ENCODE measurements around the gene RASA3. TPM values are rescaled to one million over a fixed set of nuclear protein-coding genes. Genes with fewer than 3 reads are reported as not detected.

Gene RASA3
- polyA plus RNA-seq, 4 donors: 10.0 to 14.5 (median 12.6) TPM

GRCh38 chr13:113964251-113964995 lies 168.0 kb downstream of the RASA3 start:
- no peak for DNase-seq (ENCODE audit: low read depth in 4 of 4, low spot score in 3 of 4)

DNA sequence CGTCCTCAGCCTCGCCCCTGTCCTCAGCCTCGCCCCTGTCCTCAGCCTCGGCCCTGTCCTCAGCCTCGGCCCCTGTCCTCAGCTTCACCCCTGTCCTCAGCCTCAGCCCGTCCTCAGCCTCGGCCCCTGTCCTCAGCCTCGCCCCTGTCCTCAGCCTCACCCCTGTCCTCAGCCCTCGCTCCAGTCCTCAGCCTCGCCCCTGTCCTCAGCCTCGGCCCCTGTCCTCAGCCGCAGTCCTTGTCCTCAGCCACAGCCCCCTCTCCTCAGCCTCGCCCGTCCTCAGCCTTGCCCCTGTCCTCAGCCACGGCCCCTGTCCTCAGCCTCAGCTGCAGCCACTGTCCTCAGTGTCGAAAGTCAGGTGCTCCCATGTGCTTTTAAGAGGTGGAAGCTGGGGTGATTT lies 169.0 kb downstream of the RASA3 start:
- no peak for DNase-seq (ENCODE audit: low read depth in 4 of 4, low spot score in 3 of 4)

GRCh38 chr13:113962975-113963374 lies 169.4 kb downstream of the RASA3 start:
- no peak for DNase-seq (ENCODE audit: low read depth in 4 of 4, low spot score in 3 of 4)

- DNase-seq (ENCODE audit: low read depth in 4 of 4, low spot score in 3 of 4): no peak
Observed at GRCh38 chr13:113962386-113962785, 170.0 kb downstream of the RASA3 start.

- no peak for DNase-seq (ENCODE audit: low read depth in 4 of 4, low spot score in 3 of 4)
Observed at GRCh38 chr13:113960276-113960948, 172.0 kb downstream of the RASA3 start.

- no peak for DNase-seq (ENCODE audit: low read depth in 4 of 4, low spot score in 3 of 4)
Observed at GRCh38 chr13:113959198-113959597, 173.2 kb downstream of the RASA3 start.

- no peak for DNase-seq (ENCODE audit: low read depth in 4 of 4, low spot score in 3 of 4)
Observed at GRCh38 chr13:113958373-113958772, 174.1 kb downstream of the RASA3 start.

- no peak for DNase-seq (ENCODE audit: low read depth in 4 of 4, low spot score in 3 of 4)
Observed at GRCh38 chr13:113956571-113956970, 175.9 kb downstream of the RASA3 start.

GRCh38 chr13:113955691-113956090 lies 176.7 kb downstream of the RASA3 start:
- no peak for DNase-seq (ENCODE audit: low read depth in 4 of 4, low spot score in 3 of 4)

- no peak for DNase-seq (ENCODE audit: low read depth in 4 of 4, low spot score in 3 of 4)
Observed at GRCh38 chr13:113955235-113955634, 177.2 kb downstream of the RASA3 start.

DNA sequence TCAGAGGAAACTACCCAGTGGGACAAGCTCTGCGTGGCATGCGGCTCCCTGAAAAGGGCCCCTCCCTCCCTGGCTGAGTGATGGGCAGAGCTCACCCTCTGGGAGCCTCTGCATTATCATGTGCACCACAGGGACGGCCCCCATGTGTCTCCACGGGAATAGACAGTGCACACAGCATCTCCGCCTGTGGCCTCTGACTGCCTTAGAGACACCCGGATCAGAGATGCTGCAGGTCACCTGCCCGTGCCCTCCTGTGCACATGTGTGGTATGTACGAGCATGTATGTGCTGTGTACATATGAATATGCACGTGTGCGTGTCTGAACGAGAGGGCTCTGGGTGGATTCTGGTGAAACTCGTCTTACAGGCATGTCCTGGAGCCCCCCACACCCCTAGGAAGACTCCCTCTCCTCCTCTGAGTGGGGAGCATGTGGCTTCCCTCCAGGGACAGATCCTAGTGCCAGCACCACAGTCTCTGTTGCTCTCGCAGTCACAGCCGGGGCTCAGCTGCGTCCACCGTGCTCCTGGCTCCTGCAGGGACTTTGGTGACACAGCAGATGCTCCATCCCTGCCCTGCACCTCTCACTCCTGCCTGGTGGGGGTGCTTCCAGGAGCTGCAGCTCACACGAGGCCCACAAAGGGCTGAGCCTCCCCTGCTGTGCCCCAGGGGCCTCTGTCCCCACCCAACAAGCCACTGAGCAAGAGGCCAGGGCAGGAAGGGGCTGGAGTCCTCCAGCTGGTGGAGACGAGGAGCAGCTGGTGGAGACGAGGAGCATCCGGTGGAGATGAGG lies 178.2 kb downstream of the RASA3 start:
- no peak for DNase-seq (ENCODE audit: low read depth in 4 of 4, low spot score in 3 of 4)

- DNase-seq (ENCODE audit: low read depth in 4 of 4, low spot score in 3 of 4): no peak
Observed at GRCh38 chr13:113953561-113953960, 178.9 kb downstream of the RASA3 start.

DNA sequence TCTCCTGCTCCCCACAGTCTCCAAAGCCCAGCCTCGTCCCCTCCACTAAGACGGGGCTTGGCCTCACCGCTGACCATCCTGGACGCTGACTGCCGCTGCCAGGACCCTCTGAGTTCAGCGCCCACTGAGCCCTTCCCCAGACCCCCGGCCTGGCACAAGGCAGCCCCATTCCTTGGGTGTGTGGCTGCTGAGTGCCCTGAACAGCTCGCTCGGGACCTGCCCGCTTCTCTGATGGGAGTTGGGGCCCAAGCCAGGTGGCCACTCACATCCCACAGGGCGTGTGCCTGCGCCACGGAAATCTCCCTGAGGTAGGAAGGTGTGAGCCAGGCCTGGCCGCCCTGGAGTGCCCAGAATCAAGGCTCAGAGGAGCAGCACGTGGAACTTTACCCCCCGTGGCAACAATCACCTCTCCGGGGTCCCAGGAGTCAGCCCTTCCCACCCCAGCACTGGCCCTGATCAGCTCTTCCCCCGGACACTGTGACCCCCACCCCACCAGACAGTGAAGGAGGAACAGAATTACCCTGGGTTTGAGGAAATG lies 179.4 kb downstream of the RASA3 start:
- DNase-seq (ENCODE audit: low read depth in 4 of 4, low spot score in 3 of 4): no peak

DNA sequence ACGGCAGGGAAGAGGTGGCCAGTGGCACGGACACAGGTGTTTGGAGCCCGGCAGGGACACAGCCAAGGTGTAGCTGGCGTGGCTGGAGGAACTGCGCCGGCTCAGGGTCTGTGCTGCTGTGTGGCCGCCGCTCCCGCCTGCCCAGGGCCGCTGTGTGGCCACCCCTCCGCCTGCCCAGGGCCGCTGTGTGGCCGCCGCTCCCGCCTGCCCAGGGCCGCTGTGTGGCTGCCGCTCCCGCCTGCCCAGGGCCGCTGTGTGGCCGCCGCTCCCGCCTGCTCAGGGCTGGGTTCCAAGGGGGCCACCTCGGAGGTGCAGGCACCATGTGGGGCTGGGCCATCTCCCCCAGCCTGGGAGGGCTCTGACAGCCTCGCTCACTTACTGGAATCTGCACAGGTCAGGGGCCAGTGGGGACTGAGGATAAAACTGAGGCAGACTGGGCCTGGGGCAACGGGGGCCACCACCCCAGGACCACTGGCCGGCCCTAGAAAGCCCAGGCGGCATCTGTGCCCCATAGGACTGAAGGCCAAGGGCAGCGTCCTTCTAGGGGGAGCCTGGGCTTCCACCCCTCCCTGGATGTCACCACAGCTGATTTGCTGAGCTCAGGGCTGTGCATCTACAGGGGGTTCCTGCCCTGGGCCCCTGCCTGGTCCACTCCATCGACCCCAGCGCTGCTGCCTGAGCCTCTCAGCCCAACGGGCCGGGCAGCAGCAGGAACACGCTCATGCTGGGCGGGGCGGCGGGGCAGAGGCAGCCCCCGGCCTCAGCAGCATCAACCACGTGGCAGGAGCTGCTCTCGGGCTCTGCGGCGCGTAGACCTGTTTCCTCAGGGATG lies 180.1 kb downstream of the RASA3 start:
- no peak for DNase-seq (ENCODE audit: low read depth in 4 of 4, low spot score in 3 of 4)

DNA sequence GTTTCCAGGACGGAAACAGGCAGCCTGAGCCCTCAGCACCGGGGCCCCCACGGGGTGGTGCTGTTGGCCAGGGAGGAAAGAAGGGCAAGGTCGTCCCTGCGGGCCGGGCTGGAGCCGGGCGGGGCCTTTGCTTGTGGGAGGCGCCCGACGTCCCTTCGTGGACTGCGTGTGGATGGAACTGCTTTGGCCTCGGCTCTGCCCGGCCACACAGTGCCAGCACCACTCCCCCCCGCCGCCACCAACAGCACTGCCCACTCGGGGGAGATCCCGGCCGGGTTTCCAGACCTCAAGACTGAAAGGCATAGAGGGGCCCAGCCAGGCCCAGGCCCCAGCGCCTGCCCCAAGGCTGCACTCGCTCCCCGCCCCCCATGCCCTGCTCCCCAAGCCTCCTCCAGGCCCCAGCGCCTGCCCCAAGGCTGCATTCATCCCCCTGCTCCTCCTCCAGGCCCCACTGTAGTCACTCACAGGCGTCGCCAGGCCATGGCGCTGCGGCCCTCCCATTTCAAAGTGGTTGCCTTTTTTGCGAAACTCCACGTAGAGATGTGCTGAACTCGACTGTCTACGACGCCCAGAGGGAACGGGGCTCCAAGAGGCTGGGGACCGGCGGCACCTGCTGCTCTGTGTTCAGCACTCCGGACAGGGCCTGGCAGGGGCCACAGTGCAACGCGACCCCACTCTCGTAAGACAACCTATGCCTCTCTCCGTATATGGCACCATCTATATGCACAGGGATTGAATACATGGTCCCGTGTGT lies 181.0 kb downstream of the RASA3 start:
- no peak for DNase-seq (ENCODE audit: low read depth in 4 of 4, low spot score in 3 of 4)

- no peak for DNase-seq (ENCODE audit: low read depth in 4 of 4, low spot score in 3 of 4)
Observed at GRCh38 chr13:113950451-113951245, 181.8 kb downstream of the RASA3 start.

DNA sequence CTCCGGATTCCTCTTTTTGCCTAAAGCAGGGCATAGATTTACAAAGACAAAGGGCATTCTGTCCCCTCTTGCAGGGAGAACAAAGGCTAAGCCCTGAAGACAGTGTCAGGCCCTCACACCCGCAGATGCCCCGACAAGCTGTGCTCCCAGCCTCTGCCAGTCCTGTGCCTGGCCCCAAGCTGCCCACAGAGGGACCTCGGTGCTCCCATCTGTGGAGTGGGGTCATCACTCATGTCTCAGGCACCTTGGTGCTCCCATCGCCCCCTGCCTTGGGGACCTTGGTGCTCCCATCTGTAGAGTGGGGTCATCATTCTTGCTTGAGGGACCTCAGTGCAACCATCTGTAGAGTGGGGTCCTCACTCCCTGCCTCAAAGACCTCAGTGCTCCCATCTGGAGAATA lies 182.9 kb downstream of the RASA3 start:
- DNase-seq (ENCODE audit: low read depth in 4 of 4, low spot score in 3 of 4): no peak

GRCh38 chr13:113948034-113948742 lies 184.2 kb downstream of the RASA3 start:
- DNase-seq (ENCODE audit: low read depth in 4 of 4, low spot score in 3 of 4): no peak
